Lower leg skin (tissue), 4 donors: ENCODE data around the gene ACAN. TPM values are rescaled to one million over a fixed set of nuclear protein-coding genes. Genes with fewer than 3 reads are reported as not detected.

ENCODE experiments used
- DNase-seq, 2 donors: peaks; one replicate each; pipeline ENCODE4 v3.0.0-alpha.2; 2019; ENCODE audit warnings: low spot score in 2 of 2
- H3K4me3 ChIP-seq: fragments of 200-600 bp; sonication (generic); 2 replicates; pipeline ENCODE4 v1.5.1; 2017; ENCODE audit warnings: mild to moderate bottlenecking, low read depth; ENCODE audit not compliant: poor library complexity, severe bottlenecking
- POLR2A ChIP-seq, 2 donors: fragments of 450-650 bp; IDR thresholded peaks; one replicate each; pipeline ENCODE4 v1.6.1; 2016 to 2017; ENCODE audit warnings: antibody characterized with exemption in 2 of 2, mild to moderate bottlenecking in 1 of 2, moderate library complexity in 1 of 2
- WGBS, 2 donors: methylation state at CpG; one replicate each; pipeline ENCODE4 v1.1.5; 2018; 5-methylcytosine and 5-hydroxymethylcytosine counted together
- intact Hi-C: fragments of 100-400 bp; cut with DNase I; formaldehyde crosslinking; loops from one replicate; pipeline ENCODE4 v1.15.0; 2023; ENCODE audit warnings: low total_unique reads
- total RNA-seq, 4 donors: library from RNA; depleted of rRNA; stranded (reverse); fragments of >200 nt; gene quantifications; one replicate each; pipeline ENCODE4 v1.1.0, GENCODE V29; 2016
- TF ChIP-seq, protein P1 (sequence below), 3 donors: fragments of 450-650 bp; IDR thresholded peaks; one replicate each; pipeline ENCODE4 v1.5.1; 2016; ENCODE audit warnings: antibody characterized with exemption in 3 of 3, mild to moderate bottlenecking in 3 of 3, moderate library complexity in 2 of 3

The ACAN gene
- total RNA-seq, 4 donors from 2014 or later, result 0.17 to 0.61 (median 0.58) TPM; not detected in 1

DNA sequence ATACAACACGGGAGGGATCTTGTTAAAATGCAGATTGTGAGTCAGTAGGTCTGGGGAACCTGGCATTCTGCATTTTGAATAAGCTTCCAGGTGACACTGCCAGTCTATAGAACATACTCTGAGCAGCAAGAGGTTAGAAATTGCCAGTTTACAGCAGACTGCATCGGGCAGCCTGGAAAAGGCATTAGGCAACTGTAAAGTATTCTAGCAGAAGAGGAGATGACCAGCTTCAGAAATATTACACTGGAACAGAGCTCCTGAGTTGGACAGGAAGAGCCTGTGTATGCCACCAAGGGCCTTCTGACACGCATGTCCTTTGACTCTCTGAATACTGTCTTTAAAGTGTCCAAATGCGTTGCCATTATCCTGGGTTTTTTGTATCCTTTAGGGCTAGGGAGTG lies 2.5 kb upstream of the ACAN start:
- intact Hi-C loops, result no loop called here
- 78 to 85% methylated on average over 4 of the region's 4 CpGs for WGBS, 2 donors
- TF ChIP-seq, protein P1, sequence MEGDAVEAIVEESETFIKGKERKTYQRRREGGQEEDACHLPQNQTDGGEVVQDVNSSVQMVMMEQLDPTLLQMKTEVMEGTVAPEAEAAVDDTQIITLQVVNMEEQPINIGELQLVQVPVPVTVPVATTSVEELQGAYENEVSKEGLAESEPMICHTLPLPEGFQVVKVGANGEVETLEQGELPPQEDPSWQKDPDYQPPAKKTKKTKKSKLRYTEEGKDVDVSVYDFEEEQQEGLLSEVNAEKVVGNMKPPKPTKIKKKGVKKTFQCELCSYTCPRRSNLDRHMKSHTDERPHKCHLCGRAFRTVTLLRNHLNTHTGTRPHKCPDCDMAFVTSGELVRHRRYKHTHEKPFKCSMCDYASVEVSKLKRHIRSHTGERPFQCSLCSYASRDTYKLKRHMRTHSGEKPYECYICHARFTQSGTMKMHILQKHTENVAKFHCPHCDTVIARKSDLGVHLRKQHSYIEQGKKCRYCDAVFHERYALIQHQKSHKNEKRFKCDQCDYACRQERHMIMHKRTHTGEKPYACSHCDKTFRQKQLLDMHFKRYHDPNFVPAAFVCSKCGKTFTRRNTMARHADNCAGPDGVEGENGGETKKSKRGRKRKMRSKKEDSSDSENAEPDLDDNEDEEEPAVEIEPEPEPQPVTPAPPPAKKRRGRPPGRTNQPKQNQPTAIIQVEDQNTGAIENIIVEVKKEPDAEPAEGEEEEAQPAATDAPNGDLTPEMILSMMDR (IDR thresholded peaks at IDR 0.05), result no peak
- no peak for TF ChIP-seq POLR2A (IDR thresholded peaks at IDR 0.05)
- H3K4me3 ChIP-seq, result no peak overlapping the region
- DNase-seq, result peak in 1 of 2 donors; percentile 46

DNA sequence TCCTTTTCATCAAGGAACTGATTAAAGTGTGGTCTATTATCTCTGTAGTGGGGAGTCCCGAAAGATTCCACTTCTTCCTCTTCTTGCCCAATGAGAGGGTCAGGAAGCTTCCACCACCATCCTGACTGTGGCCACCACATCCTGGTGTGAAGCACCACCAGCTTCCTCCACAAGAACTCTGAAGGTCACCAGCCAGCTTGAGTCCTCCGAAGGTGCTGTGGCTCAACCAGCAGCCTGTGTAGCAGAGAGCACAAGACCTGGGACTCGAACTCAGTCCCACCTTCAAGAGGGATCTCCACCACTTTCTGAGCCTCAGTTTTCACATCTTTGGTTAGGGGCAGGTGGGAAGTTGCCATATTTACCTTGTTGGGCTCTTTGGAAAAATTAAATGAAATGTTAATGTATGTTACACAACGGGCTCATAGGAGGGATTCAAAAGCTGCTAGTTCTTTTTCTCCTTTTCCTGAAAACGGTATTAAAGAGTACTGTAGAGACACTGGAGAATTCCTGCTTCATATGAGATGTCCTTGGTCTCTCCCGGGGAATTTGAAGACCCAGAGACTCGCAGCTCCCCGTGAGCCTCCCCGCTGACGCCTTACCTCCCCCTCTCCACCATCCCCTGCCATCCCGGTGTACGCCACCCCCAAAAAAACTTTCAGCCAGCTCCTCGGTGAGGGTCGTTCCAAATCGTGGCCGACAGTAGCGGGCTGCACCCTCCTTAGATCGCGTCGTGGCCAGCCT lies 816 bp upstream of the ACAN start:
- TF ChIP-seq, protein P1 (IDR thresholded peaks at IDR 0.05), result no peak
- no peak for TF ChIP-seq POLR2A (IDR thresholded peaks at IDR 0.05)
- no peak overlapping the region for H3K4me3 ChIP-seq
- 14 to 15% methylated on average over 20 of the region's 20 CpGs for WGBS, 2 donors
- DNase-seq, result peak in 1 of 2 donors; percentile 48
- intact Hi-C loops, result no loop called here

DNA sequence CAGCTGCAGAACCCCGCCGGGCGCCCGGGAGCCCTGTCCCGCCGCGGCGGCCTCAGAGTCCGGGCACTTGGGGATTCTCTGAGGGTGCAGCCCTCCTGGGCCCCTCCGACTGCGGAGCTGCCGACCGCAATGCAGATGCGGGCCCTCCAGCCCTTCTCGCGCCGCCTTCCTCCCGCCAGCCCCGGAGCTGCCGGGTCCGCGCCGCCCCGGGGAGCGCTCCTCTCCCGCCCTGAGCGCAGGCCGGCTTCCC lies 320 bp upstream of the ACAN start:
- DNase-seq, result peak in 1 of 2 donors; percentile 34
- no peak overlapping the region for H3K4me3 ChIP-seq
- WGBS, 2 donors, result 1 to 5% methylated on average over 14 to 16 of the region's 28 CpGs
- intact Hi-C loops, result no loop called here
- TF ChIP-seq, protein P1 (IDR thresholded peaks at IDR 0.05), result no peak
- TF ChIP-seq POLR2A (IDR thresholded peaks at IDR 0.05), result no peak

DNA sequence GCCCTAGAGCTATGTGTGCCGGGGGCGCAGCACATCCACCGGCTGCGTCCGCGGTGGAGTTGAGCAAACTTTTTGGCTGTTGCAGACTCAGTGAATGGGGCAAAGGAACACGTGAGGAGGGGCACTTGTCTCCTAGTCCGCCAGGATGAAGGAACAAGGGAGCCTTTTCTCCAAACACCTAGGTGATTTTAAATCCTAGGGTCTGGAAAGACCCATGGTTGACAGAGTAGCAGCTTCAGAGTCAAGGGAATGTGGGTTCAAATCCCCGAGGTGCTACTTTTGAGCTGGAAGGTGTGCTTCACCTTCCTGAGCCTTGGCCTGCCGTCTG lies 648 bp downstream of the ACAN start:
- DNase-seq, result no peak
- H3K4me3 ChIP-seq, result no peak overlapping the region
- intact Hi-C loops, result no loop called here
- TF ChIP-seq, protein P1 (IDR thresholded peaks at IDR 0.05), result no peak
- no peak for TF ChIP-seq POLR2A (IDR thresholded peaks at IDR 0.05)
- 12 to 14% methylated on average over 10 of the region's 10 CpGs for WGBS, 2 donors

DNA sequence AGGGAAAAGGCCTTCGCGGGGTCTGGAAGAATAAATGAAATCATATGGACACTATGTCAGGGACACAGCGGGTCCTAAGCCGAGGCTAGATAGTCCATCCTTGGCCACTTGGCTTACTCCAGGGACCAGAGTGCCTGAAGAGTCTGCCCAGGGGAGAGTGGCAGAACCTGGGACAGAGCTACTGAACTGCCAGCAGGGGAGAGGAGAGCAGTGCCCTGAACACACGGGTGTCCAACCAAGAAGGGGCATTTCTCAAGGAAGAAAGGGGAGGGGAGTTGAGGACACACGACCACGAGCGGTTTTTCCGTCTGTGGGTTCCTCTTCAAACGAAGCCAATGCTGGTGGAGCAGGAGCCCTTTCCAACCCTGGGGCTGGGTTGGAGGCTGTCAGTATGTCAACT lies 1.0 kb downstream of the ACAN start:
- WGBS, 2 donors, result 48 to 54% methylated on average over 10 of the region's 10 CpGs
- TF ChIP-seq, protein P1 (IDR thresholded peaks at IDR 0.05), result no peak
- TF ChIP-seq POLR2A (IDR thresholded peaks at IDR 0.05), result no peak
- H3K4me3 ChIP-seq, result no peak overlapping the region
- intact Hi-C loops, result no loop called here
- DNase-seq, result no peak
